Activated CD8-positive, alpha-beta memory T cell treated with anti-CD3 and anti-CD28 coated beads for 48 hours (primary cell): ENCODE results near the gene RNF103.
A peak's percentile ranks its signal among the peaks of the same experiment; 100 is the strongest.
"Not testable (repeated sequence)": the region's sequence is repeated elsewhere in the genome, so short reads cannot be mapped to it uniquely, and the experiment has no call there.

Experiments used
- DNase-seq, 3 experiments: peaks; one replicate each; pipeline ENCODE4 v3.0.0-alpha.2; 2020; ENCODE audit warnings: low read depth in 2 of 3, low spot score in 2 of 3

The RNF103 gene

GRCh38 chr2:86623494-86624266, at the start of gene RNF103:
Gene RNF103 (minus strand): TSS chr2:86623865. CDS start chr2:86622886, 979 bp downstream.
- DNase-seq, result peak; percentile 81 to 95 (median 83)

- no peak for DNase-seq
Measured at GRCh38 chr2:86673011-86673410, 49.3 kb upstream of the RNF103 start.

- no peak for DNase-seq
Measured at GRCh38 chr2:86672027-86672545, 48.4 kb upstream of the RNF103 start.

GRCh38 chr2:86671337-86671981, 47.8 kb upstream of the RNF103 start:
- DNase-seq, result no peak

GRCh38 chr2:86669323-86669722, 45.7 kb upstream of the RNF103 start:
- not testable (repeated sequence) for DNase-seq

- DNase-seq, result no peak
Measured at GRCh38 chr2:86661333-86661732, 37.7 kb upstream of the RNF103 start.

GRCh38 chr2:86650188-86650587, 26.5 kb upstream of the RNF103 start:
- no peak for DNase-seq

GRCh38 chr2:86649119-86649947, 25.7 kb upstream of the RNF103 start:
- DNase-seq, result no peak

GRCh38 chr2:86648681-86649080, 25.0 kb upstream of the RNF103 start:
- DNase-seq, result no peak

- no peak for DNase-seq
Measured at GRCh38 chr2:86646865-86647264, 23.2 kb upstream of the RNF103 start.

GRCh38 chr2:86646329-86646728, 22.7 kb upstream of the RNF103 start:
- no peak for DNase-seq

- no peak for DNase-seq
Measured at GRCh38 chr2:86645752-86646151, 22.1 kb upstream of the RNF103 start.

- DNase-seq, result no peak
Measured at GRCh38 chr2:86638712-86639111, 15.0 kb upstream of the RNF103 start.

- no peak for DNase-seq
Measured at GRCh38 chr2:86636842-86637241, 13.2 kb upstream of the RNF103 start.

GRCh38 chr2:86634352-86634751, 10.7 kb upstream of the RNF103 start:
- no peak for DNase-seq

- DNase-seq, result no peak
Measured at GRCh38 chr2:86633155-86633651, 9.5 kb upstream of the RNF103 start.

GRCh38 chr2:86632672-86633071, 9.0 kb upstream of the RNF103 start:
- no peak for DNase-seq

GRCh38 chr2:86631846-86632485, 8.3 kb upstream of the RNF103 start:
- no peak for DNase-seq

- DNase-seq, result no peak
Measured at GRCh38 chr2:86628091-86628522, 4.4 kb upstream of the RNF103 start.

- no peak for DNase-seq
Measured at GRCh38 chr2:86627550-86627949, 3.9 kb upstream of the RNF103 start.

GRCh38 chr2:86625096-86625495, 1.4 kb upstream of the RNF103 start:
- no peak for DNase-seq
